Measurements from ENCODE around the gene SETBP1. TPM values are rescaled to one million over a fixed set of nuclear protein-coding genes. Genes with fewer than 3 reads are reported as not detected.
A peak's percentile ranks its signal among the peaks of the same experiment; 100 is the strongest.

Gene SETBP1
- polyA plus RNA-seq, 5 donors: 15.4 to 21.1 (median 19.4) TPM

- no peak for DNase-seq
These were observed 342.8 kb downstream of the SETBP1 start for GRCh38 chr18:45023519-45023918.

GRCh38 chr18:45024357-45025088, 343.8 kb downstream of the SETBP1 start:
- DNase-seq: no peak

- no peak for DNase-seq
These were observed 344.4 kb downstream of the SETBP1 start for GRCh38 chr18:45025089-45025450.

- no peak for DNase-seq
These were observed 345.5 kb downstream of the SETBP1 start for GRCh38 chr18:45026162-45026561.

- DNase-seq: no peak
These were observed 353.5 kb downstream of the SETBP1 start for GRCh38 chr18:45034179-45034578.

- DNase-seq: no peak
These were observed 356.9 kb downstream of the SETBP1 start for GRCh38 chr18:45037618-45038017.

- no peak for DNase-seq
These were observed 358.7 kb downstream of the SETBP1 start for GRCh38 chr18:45039376-45039775.

- no peak for DNase-seq
These were observed 360.2 kb downstream of the SETBP1 start for GRCh38 chr18:45040879-45041278.

GRCh38 chr18:45044787-45045186, 364.1 kb downstream of the SETBP1 start:
- no peak for DNase-seq

GRCh38 chr18:45046228-45046627, 365.5 kb downstream of the SETBP1 start:
- no peak for DNase-seq

- no peak for DNase-seq
These were observed 366.3 kb downstream of the SETBP1 start for GRCh38 chr18:45046961-45047360.

- no peak for DNase-seq
These were observed 369.1 kb downstream of the SETBP1 start for GRCh38 chr18:45049578-45050319.

- DNase-seq: peak; percentile 69 to 77
These were observed 370.3 kb downstream of the SETBP1 start for GRCh38 chr18:45050712-45051601.

- no peak for DNase-seq
These were observed 373.9 kb downstream of the SETBP1 start for GRCh38 chr18:45054636-45055035.

GRCh38 chr18:45055811-45056210, 375.1 kb downstream of the SETBP1 start:
- no peak for DNase-seq

GRCh38 chr18:45056926-45057325, 376.2 kb downstream of the SETBP1 start:
- no peak for DNase-seq

GRCh38 chr18:45057955-45058600, 377.4 kb downstream of the SETBP1 start:
- DNase-seq: no peak

GRCh38 chr18:45059695-45060094, 379.0 kb downstream of the SETBP1 start:
- no peak for DNase-seq

- DNase-seq: no peak
These were observed 379.4 kb downstream of the SETBP1 start for GRCh38 chr18:45060102-45060501.

- DNase-seq: no peak
These were observed 380.7 kb downstream of the SETBP1 start for GRCh38 chr18:45061359-45061758.

- no peak for DNase-seq
These were observed 382.8 kb downstream of the SETBP1 start for GRCh38 chr18:45063246-45064038.
